T-cell (primary cell): ENCODE measurements around the gene NEUROG2. TPM values are rescaled to one million over a fixed set of nuclear protein-coding genes. Genes with fewer than 3 reads are reported as not detected.

Experiments
- ATAC-seq, 4 experiments: fragments of 200-7000 bp in 3 of 4; fragments of 150-1000 bp in 1 of 4; cut with Tn5 transposase; replicated peaks in 1 of 4; 1 replicate in 3 of 4; 2 replicates in 1 of 4; pipeline ENCODE4 v1.10.0; 2021; ENCODE audit warnings: moderate library complexity in 3 of 4, mild to moderate bottlenecking in 2 of 4, moderate number of reproducible peaks in 1 of 4
- CTCF ChIA-PET, 2 donors: fragments of 300-600 bp; sonication (Branson Sonifier 250); formaldehyde crosslinking; loops; one replicate each; lab custom pipeline; 2022; ENCODE audit warnings: antibody characterized with exemption in 2 of 2; lab: Charles Lee
- POLR2A ChIA-PET, 2 donors: fragments of 300-600 bp; sonication (Branson Sonifier 250); formaldehyde crosslinking; loops; one replicate each; lab custom pipeline; 2022; ENCODE audit warnings: antibody characterized with exemption in 2 of 2; lab: Charles Lee
- DNase-seq, 35 experiments: peaks; one replicate each; pipeline versions ENCODE4 v3.0.0 to v3.0.0-alpha.2; 2013 to 2023
- H3K27ac ChIP-seq: one replicate; pipeline ENCODE4 v1.5.1; 2013; ENCODE audit warnings: low read length
- H3K27me3 ChIP-seq, 2 experiments: replicated peaks in 1 of 2; 1 replicate in 1 of 2; 2 replicates in 1 of 2; pipeline versions ENCODE4 v1.6.1 to v1.7.0; 2013; ENCODE audit warnings: low read length in 1 of 2, mixed read lengths in 1 of 2; ENCODE audit not compliant: control insufficient read depth in 2 of 2, insufficient read depth in 2 of 2; ENCODE audit errors: extremely low read depth in 1 of 2
- H3K36me3 ChIP-seq, 2 donors: 1 replicate in 1 of 2; 2 replicates in 1 of 2; pipeline versions ENCODE4 v1.6.1 to v1.7.0; 2013; ENCODE audit warnings: low read length in 1 of 2; ENCODE audit not compliant: control insufficient read depth in 2 of 2, insufficient read depth in 1 of 2; ENCODE audit errors: extremely low read depth in 1 of 2
- H3K4me1 ChIP-seq, 2 experiments: 1 replicate in 1 of 2; 2 replicates in 1 of 2; pipeline versions ENCODE4 v1.6.1 to v1.7.0; 2013; ENCODE audit warnings: low read length in 2 of 2, mixed read lengths in 1 of 2; ENCODE audit not compliant: insufficient read depth in 2 of 2, control insufficient read depth in 1 of 2; ENCODE audit errors: extremely low read depth in 1 of 2
- H3K4me3 ChIP-seq, 2 donors: 1 replicate in 1 of 2; 2 replicates in 1 of 2; pipeline versions ENCODE4 v1.5.1 to v1.7.0; 2013; ENCODE audit warnings: mild to moderate bottlenecking in 2 of 2, low read length in 1 of 2, moderate library complexity in 1 of 2; ENCODE audit not compliant: control insufficient read depth in 1 of 2; ENCODE audit errors: extremely low read depth in 1 of 2
- H3K9me3 ChIP-seq: 2 replicates; pipeline ENCODE4 v1.7.0; 2013
- H3K27ac Mint-ChIP-seq, 2 donors: one replicate each; pipeline ENCODE4 v1.8.0; 2020 to 2021; ENCODE audit warnings: mild to moderate bottlenecking in 2 of 2, mixed read lengths in 2 of 2
- H3K27me3 Mint-ChIP-seq, 2 donors: one replicate each; pipeline ENCODE4 v1.8.0; 2021 to 2022; ENCODE audit warnings: mixed read lengths in 2 of 2
- H3K36me3 Mint-ChIP-seq: one replicate; pipeline ENCODE4 v1.8.0; 2021; ENCODE audit warnings: mixed read lengths
- H3K4me1 Mint-ChIP-seq, 3 donors: one replicate each; pipeline ENCODE4 v1.8.0; 2020 to 2022; ENCODE audit warnings: mixed read lengths in 3 of 3, mild to moderate bottlenecking in 1 of 3
- H3K4me3 Mint-ChIP-seq, 3 donors: one replicate each; pipeline ENCODE4 v1.8.0; 2020 to 2022; ENCODE audit warnings: mild to moderate bottlenecking in 3 of 3, mixed read lengths in 3 of 3, moderate library complexity in 3 of 3
- H3K9me3 Mint-ChIP-seq, 3 donors: one replicate each; pipeline ENCODE4 v1.8.0; 2020 to 2022; ENCODE audit warnings: mixed read lengths in 3 of 3
- WGBS: methylation state at CpG from one replicate; pipeline ENCODE4 v1.1.5; 2013; ENCODE audit warnings: missing lambda C conversion rate; ENCODE audit not compliant: insufficient coverage; 5-methylcytosine and 5-hydroxymethylcytosine counted together
- total RNA-seq, 35 experiments: library from RNA in 6 of 35; stranded (reverse) in 6 of 35; fragments of 120-200 nt in 1 of 35; gene quantifications; one replicate each; pipeline versions ENCODE4 v1.2.1 to v1.2.4 and lab custom pipeline; 2013 to 2026

The NEUROG2 gene
- total RNA-seq, 5 donors from 2014 or later (not counting 1 experiment from before 2014, with no cell fraction given), result not detected

- DNase-seq (no peak), ATAC-seq (no peak)
- no CpG with 5 or more reads among the region's 5 CpGs for WGBS
- no peaks in the 10 kb centered on the region for H3K9me3 ChIP-seq
- no peak overlapping the region for H3K4me3 ChIP-seq
- peaks cover 0 to 8% of the 10 kb centered on the region in 2 experiments for H3K27me3 ChIP-seq
- POLR2A ChIA-PET, result no interaction called here
- peaks cover 4% of the 10 kb centered on the region for H3K36me3 Mint-ChIP-seq
- H3K27ac Mint-ChIP-seq, result no peak overlapping the region
- H3K4me1 Mint-ChIP-seq, result no peaks in the 10 kb centered on the region
- CTCF ChIA-PET, result no interaction called here
- H3K4me1 ChIP-seq, result no peaks in the 10 kb centered on the region
- H3K4me3 Mint-ChIP-seq, result no peak overlapping the region
- peaks cover 10 to 36% of the 10 kb centered on the region in 2 donors for H3K27me3 Mint-ChIP-seq
- H3K9me3 Mint-ChIP-seq, result peaks cover 15 to 20% (median 15%) of the 10 kb centered on the region in 3 donors
- no peaks in the 10 kb centered on the region for H3K36me3 ChIP-seq
- no peak overlapping the region for H3K27ac ChIP-seq
Observed at GRCh38 chr4:112485930-112486329, 30.1 kb downstream of the NEUROG2 start.

- H3K4me1 ChIP-seq, result no peaks in the 10 kb centered on the region
- ChIA-PET POLR2A (no interaction called here), CTCF (no interaction called here)
- Mint-ChIP-seq H3K4me3 (no peak overlapping the region), H3K9me3 (peaks cover 0 to 4% (median 0%) of the 10 kb centered on the region in 3 donors), H3K27ac (no peak overlapping the region), H3K36me3 (no peaks in the 10 kb centered on the region), H3K27me3 (peaks cover 2 to 11% of the 10 kb centered on the region in 2 donors), H3K4me1 (no peaks in the 10 kb centered on the region)
- DNase-seq (no peak), ATAC-seq (no peak)
- WGBS, result no CpG with 5 or more reads among the region's 2 CpGs
- H3K27ac ChIP-seq, result no peak overlapping the region
- H3K27me3 ChIP-seq, result no peaks in the 10 kb centered on the region
- H3K36me3 ChIP-seq, result no peaks in the 10 kb centered on the region
- no peak overlapping the region for H3K4me3 ChIP-seq
- no peaks in the 10 kb centered on the region for H3K9me3 ChIP-seq
Observed at GRCh38 chr4:112473985-112474384, 42.0 kb downstream of the NEUROG2 start.

- Mint-ChIP-seq H3K27ac (no peak overlapping the region), H3K9me3 (peaks cover 0 to 4% (median 0%) of the 10 kb centered on the region in 3 donors), H3K36me3 (no peaks in the 10 kb centered on the region), H3K4me3 (no peak overlapping the region), H3K4me1 (no peaks in the 10 kb centered on the region), H3K27me3 (peaks cover 0 to 5% of the 10 kb centered on the region in 2 donors)
- no peaks in the 10 kb centered on the region for H3K9me3 ChIP-seq
- no peaks in the 10 kb centered on the region for H3K4me1 ChIP-seq
- ATAC-seq (no peak), DNase-seq (no peak)
- H3K4me3 ChIP-seq, result no peak overlapping the region
- H3K36me3 ChIP-seq, result no peaks in the 10 kb centered on the region
- ChIA-PET CTCF (no interaction called here), POLR2A (no interaction called here)
- H3K27ac ChIP-seq, result no peak overlapping the region
- no peaks in the 10 kb centered on the region for H3K27me3 ChIP-seq
Observed at GRCh38 chr4:112472318-112472717, 43.7 kb downstream of the NEUROG2 start.

Other genes starting within 250 kb of the NEUROG2 start
- gene TIFA, start 230.3 kb downstream of the NEUROG2 start, total RNA-seq, result 10 to 100 TPM; 13.4 to 18.7 (median 14.9) TPM
- 10 to 100 TPM in 2 of 5 donors, 1 to 10 TPM in 3; 8.3 to 22.9 (median 9.3) TPM for gene ALPK1, start 218.8 kb downstream of the NEUROG2 start, total RNA-seq
- gene ZGRF1, start 120.7 kb upstream of the NEUROG2 start, total RNA-seq, result 10 to 100 TPM in 2 of 5 donors, 1 to 10 TPM in 3; 7.0 to 11.1 (median 7.9) TPM
- 10 to 100 TPM; 30.6 to 50.1 (median 37.4) TPM for gene LARP7, start 121.0 kb upstream of the NEUROG2 start, total RNA-seq